GM18951 (cell line): ENCODE data around the gene R3HDM2.

Experiments used
- POLR2A ChIP-seq: IDR thresholded peaks from 4 replicates; pipeline ENCODE4 v1.6.1; 2011; ENCODE audit warnings: mild to moderate bottlenecking; ENCODE audit not compliant: insufficient read length, insufficient read depth; ENCODE audit errors: extremely low read depth
- in situ Hi-C: fragments of 300-500 bp; cut with MboI; formaldehyde crosslinking; loops from one replicate; pipeline ENCODE4 v1.12.0; 2022; ENCODE audit warnings: low sequenced_read_pairs, mixed read lengths, inconsistent platforms; ENCODE audit not compliant: unreplicated experiment

The R3HDM2 gene

GRCh38 chr12:57273516-57273915 is 157.3 kb downstream of the R3HDM2 start:
- in situ Hi-C loops = no loop called here
- TF ChIP-seq POLR2A = no peak

GRCh38 chr12:57272337-57273151 is 158.3 kb downstream of the R3HDM2 start:
- in situ Hi-C loops = no loop called here
- no peak for TF ChIP-seq POLR2A

GRCh38 chr12:57270966-57271470 is 159.8 kb downstream of the R3HDM2 start:
- no peak for TF ChIP-seq POLR2A
- in situ Hi-C loops = no loop called here

GRCh38 chr12:57268264-57268663 is 162.6 kb downstream of the R3HDM2 start:
- in situ Hi-C loops = no loop called here
- no peak for TF ChIP-seq POLR2A

- TF ChIP-seq POLR2A = no peak
- in situ Hi-C loops = no loop called here
These were observed 164.2 kb downstream of the R3HDM2 start for GRCh38 chr12:57266681-57267080.

GRCh38 chr12:57263096-57263495 is 167.7 kb downstream of the R3HDM2 start:
- no peak for TF ChIP-seq POLR2A
- in situ Hi-C loops = no loop called here

- in situ Hi-C loops = no loop called here
- no peak for TF ChIP-seq POLR2A
These were observed 168.6 kb downstream of the R3HDM2 start for GRCh38 chr12:57262126-57262822.

- in situ Hi-C loops = no loop called here
- no peak for TF ChIP-seq POLR2A
These were observed 169.4 kb downstream of the R3HDM2 start for GRCh38 chr12:57261428-57261865.

- in situ Hi-C loops = no loop called here
- TF ChIP-seq POLR2A = no peak
These were observed 170.5 kb downstream of the R3HDM2 start for GRCh38 chr12:57260366-57260765.

- TF ChIP-seq POLR2A = no peak
- in situ Hi-C loops = no loop called here
These were observed 171.6 kb downstream of the R3HDM2 start for GRCh38 chr12:57258977-57259970.

- TF ChIP-seq POLR2A = no peak
- in situ Hi-C loops = no loop called here
These were observed 174.9 kb downstream of the R3HDM2 start for GRCh38 chr12:57255916-57256315.

- TF ChIP-seq POLR2A = no peak
- in situ Hi-C loops = no loop called here
These were observed 176.2 kb downstream of the R3HDM2 start for GRCh38 chr12:57254506-57255280.

- in situ Hi-C loops = no loop called here
These were observed 179.9 kb downstream of the R3HDM2 start, which contains the start of gene STAC3 for GRCh38 chr12:57250956-57251355. STAC3 (minus strand) TSS chr12:57251187; CDS start chr12:57249636, 1,551 bp downstream.

More at GRCh38 chr12:57250956-57251355, 179.9 kb downstream of the R3HDM2 start, which contains the start of gene STAC3:
- no peak for TF ChIP-seq POLR2A
